Stimulated activated CD4-positive, alpha-beta T cell treated with anti-CD3 and anti-CD28 coated beads, Interleukin-12 subunit alpha, Interleukin-12 subunit beta, amount 100 ng/mL, for 24 hours (primary cell): ENCODE measurements around the gene RAD23B.
"Not testable (repeated sequence)": the region's sequence is repeated elsewhere in the genome, so short reads cannot be mapped to it uniquely, and the experiment has no call there.

Experiments
- DNase-seq, 2 experiments: peaks; one replicate each; pipeline ENCODE4 v3.0.0-alpha.2; 2020; ENCODE audit warnings: low read depth in 2 of 2

Gene RAD23B

DNA sequence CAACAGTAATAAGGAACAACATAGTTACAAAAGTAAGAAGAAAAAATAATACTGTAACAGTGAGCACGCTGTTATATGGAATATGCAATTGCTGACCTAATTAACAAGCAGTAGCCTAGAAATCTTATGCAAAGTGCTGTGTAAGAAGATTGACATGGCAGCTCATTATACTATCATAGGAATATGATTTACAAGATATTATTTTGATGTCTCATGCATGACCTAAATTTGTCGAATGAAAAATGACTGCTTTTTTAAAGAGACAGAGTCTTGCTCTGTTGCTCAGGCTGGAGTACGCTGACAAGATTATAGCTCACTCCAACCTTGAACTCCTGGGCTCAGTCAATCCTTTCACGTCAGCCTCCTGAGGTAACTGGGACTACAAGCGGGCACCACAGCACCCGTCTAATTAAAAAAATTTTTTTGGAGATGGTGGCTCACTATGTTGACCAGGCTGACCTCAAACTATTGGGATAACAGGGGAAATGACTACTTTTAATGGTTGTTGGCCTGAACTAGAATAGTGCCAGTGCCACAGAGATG lies 10.5 kb downstream of the RAD23B start:
- no peak for DNase-seq

DNA sequence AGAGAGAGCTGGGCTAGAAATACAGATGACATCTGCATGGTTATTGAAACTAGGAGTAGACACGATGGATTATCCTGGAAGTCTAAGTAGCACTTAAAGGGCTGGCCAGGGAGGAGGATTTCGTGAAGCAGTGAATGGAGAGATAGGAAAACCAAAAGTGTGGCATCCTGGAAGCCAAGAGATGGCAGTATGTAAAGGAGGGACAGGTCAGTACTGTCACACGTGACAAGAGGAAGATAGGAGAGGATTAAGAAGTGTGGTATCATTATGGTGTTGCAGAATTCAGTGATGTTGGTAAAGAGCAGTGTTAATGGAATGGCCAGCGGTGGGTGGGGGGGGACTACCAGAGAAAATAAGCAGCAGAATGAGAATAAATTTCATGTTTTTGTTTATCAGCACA lies 11.7 kb downstream of the RAD23B start:
- DNase-seq, result no peak

DNA sequence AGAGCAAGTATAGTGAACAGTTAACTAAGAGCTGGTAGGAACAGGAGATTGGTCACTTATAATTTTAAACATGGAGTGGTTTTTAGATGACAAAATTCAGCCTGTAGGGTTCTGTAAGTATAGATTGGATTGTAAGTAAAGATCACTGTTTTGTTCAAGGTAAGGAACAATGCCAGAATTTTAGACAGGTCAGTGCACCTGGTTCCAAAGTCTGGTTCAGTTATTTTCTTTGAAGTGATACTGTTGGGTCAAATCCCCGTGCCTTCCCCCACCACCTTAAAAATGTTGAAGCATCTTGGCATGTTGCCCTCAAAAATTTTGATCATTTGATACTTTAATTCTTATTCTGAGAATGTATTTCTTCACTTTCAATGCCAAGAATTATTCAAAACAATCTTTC lies 12.9 kb downstream of the RAD23B start:
- DNase-seq, result no peak

DNA sequence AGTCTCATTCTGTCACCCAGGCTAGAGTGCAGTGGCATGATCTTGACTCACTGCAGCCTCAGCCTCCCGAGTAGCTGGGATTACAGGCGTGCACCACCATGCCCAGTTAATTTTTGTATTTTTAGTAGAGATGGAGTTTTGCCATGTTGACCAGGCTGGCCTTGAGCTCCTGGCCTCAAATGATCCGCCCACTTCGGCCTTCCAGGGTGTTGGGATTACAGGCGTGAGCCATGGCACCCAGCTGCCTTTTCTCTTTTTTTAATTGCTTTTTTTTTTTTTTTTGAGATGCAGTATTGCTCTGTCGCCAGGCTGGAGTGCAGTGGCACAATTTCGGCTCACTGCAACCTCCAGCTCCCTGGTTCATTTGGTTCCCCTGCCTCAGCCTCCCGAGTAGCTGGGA lies 13.5 kb downstream of the RAD23B start:
- not testable (repeated sequence) for DNase-seq

DNA sequence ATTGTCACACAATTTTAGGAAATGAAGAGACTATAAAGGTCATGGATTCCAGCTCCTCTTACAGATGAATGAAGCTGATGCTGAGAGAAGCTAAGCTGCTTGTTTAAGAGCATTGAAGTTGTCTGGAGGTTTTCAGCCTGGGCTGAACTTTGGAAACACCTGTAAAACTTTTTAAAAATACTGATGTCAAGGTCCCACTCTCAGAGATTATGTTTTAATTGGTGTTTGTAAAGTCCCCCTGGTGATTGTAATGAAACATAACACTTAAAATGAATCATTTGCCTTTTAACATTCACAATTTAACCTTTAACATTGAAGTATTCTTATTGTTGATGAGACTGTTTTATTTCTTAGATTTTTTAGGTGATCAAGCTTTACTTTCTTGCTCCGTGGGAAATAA lies 16.4 kb downstream of the RAD23B start:
- no peak for DNase-seq

DNA sequence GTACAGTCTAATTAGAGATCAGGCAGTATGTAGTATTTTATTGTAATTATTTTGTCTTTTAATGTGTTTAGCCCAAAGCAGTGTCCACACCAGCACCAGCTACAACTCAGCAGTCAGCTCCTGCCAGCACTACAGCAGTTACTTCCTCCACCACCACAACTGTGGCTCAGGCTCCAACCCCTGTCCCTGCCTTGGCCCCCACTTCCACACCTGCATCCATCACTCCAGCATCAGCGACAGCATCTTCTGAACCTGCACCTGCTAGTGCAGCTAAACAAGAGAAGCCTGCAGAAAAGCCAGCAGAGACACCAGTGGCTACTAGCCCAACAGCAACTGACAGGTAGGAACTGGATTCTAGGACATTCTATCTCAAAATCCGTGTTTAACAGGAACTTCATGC lies 23.2 kb downstream of the RAD23B start:
- no peak for DNase-seq

DNA sequence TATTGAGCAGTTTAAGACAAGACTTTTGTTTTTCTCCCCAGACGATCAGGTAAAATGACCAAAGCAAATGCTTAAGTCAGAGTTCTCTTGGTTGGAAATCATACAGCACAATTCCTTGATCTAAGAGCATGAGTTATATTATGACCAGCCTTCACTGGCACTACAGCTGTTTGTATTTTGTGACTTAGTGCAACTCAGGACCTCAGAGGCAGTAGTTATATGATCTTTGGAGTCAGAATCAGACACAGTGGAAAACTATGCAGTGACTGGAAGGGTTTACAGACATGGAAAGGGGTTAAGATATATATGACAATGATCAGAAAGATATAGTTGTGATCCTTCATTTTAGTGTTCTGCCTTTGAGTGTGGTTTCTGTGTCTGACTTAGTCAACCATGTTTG lies 24.3 kb downstream of the RAD23B start:
- no peak for DNase-seq

DNA sequence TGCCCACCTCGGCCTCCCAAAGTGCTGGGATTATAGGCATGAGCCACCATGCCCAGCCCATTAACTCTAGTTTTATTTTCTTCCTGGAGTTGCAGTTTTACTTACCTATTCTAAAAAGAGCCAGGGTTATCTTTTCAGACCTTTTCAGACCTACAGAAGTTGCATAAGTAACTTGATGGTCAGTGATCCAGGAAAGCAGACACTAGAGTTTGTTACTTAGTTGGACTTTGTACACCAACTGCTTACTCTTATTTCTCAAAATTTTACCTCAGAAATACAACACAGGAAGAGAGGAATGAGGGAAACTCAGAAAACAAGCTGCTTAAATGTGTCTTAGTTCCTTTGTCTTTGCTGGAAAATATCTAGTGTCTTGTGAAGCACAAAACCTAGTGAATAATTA lies 25.4 kb downstream of the RAD23B start:
- no peak for DNase-seq

DNA sequence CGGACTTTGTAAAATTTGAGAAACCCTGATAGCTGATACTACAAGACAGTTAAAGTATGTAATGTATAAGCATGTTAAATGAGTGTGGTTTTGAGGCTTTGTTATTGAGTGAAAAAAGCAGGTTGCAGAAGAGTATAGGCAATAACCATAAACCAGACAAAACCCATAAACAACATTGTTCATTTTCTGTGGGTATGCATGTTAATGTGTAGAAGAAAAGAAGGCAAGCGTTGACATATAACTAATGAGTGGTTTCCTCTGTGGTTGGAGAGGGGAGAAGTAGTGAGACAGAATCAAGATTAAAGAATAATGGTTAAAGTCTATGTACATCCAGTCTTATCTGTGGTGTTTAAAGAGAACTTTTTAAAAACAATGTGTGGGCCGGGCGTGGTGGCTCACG lies 26.2 kb downstream of the RAD23B start:
- no peak for DNase-seq

DNA sequence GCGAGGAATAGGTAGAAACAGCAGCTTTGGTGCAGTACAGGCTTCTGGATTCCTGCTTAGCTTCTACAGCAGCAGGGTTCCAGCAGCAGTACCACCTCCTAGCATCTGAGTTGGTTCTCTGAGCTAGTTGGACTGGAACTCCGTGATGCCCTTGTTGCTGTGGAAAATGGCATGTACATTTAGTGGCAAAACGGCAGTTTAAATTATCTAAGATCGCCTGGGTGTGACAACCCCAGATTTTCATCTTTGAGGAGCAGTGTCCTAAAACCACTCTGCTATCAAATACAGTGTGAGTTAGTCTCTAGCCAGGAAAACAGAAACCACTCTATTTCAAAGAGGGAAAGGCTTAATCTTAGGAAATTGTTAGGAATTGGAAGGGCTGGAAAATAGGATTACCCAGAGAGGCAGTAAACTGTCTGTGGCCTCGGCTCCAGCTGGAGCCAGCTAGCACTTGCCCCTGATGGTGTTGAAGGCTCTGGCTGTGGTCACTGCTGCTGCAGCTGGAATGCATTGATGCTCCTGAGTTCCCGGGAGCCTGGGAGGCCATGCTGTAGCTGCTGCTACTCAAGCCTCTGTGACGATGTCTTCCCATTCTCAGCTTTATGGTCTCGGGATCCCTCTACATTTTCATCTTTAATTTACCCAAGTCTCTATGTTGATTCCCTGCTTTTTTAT lies 29.4 kb downstream of the RAD23B start:
- no peak for DNase-seq

GRCh38 chr9:107313555-107314096 lies 30.5 kb downstream of the RAD23B start:
- DNase-seq, result no peak

- DNase-seq, result no peak
Observed at GRCh38 chr9:107314763-107315162, 31.7 kb downstream of the RAD23B start.

DNA sequence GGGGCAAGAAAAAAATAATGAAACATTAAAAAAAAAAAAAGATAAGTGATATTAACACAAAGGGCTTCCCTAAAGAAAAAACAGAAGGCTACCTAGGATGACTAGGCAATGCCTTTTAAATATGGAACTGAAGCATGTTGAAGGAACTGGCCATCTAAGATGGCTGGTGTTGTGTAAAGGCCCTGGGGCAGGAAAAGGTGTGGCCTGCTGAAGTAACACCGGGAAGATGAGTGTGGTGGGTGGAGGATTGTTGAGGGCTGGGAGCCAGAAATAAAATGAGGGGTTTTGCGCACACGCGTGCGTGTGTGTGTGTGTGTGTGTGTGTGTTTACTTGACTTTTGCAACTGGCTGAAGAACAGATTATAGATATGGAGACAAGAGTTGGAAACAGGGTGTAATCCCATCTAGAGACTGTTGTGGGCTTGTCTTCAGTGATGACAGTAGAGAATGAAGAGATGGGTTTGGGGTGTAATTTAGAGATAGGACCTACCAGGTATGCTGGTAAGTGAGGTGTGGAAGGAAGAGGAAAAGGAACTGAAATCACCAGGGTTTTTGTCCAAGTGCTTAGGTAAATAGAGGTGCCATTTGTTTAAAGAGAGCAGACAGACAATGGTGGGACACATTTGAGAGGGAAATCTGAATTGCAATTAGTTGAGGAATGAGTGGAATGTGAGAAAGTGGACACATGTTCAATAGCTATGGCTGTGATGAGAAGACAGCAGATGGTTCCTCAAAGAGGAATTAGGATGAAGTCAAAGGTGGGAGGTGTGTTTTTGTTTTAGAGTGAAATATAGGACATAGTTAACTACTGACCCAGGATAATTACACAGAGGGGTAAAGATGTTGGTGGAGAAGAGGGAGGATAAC lies 33.9 kb downstream of the RAD23B start:
- no peak for DNase-seq

DNA sequence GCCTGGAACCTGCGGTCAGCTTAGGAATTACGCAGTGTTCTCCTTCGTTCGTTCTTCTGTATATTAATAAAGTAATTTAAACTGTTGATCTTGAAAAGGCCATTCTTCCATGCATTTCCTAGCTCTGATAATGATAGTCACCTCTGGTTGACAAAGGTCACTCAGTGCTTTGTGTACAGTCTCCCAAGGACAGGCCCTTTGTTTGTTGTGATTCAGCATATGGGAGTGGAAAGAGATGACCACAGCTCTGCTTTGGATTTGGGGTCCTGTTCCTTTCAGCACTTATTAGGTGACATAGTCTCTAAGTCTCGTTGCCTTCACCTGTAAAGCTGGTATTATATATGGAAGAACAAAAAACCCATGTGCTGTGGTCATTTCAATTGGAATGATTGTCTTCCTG lies 39.6 kb downstream of the RAD23B start:
- no peak for DNase-seq

GRCh38 chr9:107323836-107324585 lies 40.9 kb downstream of the RAD23B start:
- no peak for DNase-seq

DNA sequence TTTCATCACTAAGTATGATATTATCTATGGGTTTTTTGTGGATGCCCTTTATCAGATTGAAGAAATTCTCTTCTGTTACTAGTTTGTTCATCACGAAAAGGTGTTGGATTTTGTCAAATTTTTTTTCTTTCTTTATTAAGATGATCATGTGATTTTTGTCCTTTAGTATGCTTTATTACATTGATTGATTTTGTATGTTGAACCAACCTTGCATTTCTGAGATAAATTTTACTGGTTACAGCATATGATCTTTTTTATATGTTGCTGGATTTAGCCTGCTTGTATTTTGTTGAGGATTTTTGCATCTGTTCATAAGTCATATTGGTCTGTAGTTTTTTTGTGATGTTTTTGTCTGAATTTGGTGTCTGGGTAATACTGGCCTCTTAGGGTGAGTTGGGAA lies 42.8 kb downstream of the RAD23B start:
- DNase-seq, result no peak

GRCh38 chr9:107328510-107328909 lies 45.4 kb downstream of the RAD23B start:
- DNase-seq, result no peak

DNA sequence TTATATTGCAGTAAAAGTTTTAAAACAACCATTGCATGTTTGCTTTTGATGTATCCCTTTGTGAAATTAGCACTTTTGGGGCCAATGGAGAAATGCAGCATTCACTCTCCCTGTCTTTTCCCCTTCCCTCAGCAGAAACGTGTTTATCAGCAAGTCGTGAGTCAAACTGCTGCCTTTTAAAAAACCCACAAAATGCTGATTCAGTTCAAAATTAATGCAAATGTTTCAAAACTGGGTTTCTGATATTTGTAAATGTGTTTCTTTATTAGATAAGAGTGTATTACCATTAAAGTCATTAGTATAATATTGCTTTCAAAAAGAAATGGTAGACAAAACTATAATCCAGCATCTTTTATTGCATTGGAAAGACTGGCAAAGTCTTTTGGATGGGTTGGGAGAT lies 47.3 kb downstream of the RAD23B start:
- DNase-seq, result no peak

DNA sequence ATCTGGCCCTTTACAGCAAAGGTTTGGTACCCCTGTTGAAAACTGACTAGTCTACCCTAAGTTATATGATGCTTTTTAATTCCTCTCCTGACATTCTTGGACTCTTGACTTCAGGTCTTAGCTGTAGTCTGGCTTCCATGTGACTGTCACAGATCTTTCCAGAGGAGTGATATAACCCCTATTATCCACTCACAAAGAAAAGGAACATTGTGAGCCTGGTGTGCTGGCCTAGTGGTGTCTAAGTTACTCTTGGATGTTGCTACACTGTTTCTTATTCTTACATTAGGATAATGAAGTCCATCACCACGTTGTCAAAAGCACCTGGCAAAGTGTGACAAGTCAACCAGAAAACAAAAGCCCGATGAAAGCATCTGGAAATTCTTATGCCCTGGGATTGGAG lies 49.8 kb downstream of the RAD23B start:
- no peak for DNase-seq

DNA sequence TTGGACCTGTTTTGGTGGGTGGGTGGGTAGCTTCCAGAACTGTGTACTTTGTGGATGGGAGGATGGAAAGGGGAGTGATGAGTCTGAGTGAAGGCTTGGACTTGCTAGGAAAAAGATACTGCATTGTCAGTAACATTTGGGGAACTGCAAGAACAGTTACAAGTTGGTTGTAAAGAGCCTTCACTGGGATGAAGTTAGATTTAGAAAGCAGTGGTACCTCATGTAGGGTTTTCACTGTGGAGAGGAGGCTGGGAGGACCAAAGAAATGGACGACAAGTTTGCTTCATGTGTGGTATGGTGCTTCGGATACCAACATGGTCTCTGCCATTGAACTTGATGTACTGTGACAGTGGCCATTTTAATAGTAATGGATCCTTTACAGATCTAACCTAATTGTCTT lies 50.3 kb downstream of the RAD23B start:
- no peak for DNase-seq

DNA sequence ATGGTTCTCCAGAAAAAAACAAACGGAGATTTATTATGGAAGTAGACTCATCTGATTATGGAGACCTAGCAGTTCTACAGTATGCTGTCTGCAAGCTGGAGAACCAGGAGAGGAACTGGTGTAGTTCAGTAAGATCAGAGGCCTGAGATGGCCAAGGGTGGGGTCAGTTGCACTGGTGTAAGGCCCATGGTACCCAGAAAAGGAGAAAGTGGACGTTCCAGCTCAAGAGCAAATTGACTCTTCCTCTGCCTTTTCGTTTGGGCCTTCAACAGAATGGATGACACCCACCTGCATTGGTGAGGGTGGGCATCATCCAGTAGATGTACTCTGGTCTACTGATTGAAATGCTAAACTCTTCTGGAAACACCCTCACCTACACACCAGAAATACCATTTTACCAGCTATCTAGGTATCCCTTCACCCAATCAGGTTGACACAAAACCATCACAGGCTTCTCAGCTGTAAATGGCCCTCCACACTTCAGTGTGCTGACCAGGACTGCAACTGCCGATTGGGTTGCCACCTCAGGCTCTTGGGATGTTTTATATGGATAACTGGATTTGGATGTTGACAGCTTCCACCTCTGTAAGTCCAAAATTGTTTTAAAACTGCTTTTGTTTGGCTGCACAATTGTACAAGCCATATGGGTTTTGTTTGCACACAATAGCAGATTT lies 51.2 kb downstream of the RAD23B start:
- DNase-seq, result no peak

DNA sequence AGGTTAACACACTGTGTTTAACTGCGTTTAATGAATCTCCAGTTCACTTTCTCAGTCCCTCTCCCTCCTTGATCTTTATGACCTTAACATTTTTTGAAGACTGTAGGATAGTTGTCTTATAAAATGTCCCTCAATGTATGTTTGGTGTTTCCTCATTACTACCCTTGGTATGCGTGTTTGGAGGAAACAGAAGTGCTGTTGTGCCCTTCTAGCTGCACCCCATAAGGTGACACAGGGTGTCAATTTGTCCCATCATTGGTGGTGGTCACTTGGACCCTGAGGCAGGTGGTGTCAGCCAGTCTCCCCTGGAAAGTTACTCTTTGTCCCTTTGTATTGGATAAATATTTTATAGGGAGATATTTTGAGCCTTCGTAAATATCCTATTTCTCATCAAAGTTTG lies 52.3 kb downstream of the RAD23B start:
- no peak for DNase-seq
